PFSK-1 (cell line): ENCODE results near the gene APBB2.

Experiments
- FOXP2 ChIP-seq: optimal IDR thresholded peaks from 2 replicates; pipeline ENCODE3; 2011; ENCODE audit warnings: borderline replicate concordance, control low read depth, inconsistent platforms; ENCODE audit not compliant: insufficient read depth; ENCODE audit errors: extremely low read length, extremely low read depth
- POLR2AphosphoS5 ChIP-seq: IDR thresholded peaks from 2 replicates; pipeline ENCODE4 v1.6.1; 2012; ENCODE audit warnings: low read depth, mild to moderate bottlenecking, control low read depth, low read length, moderate library complexity
- REST ChIP-seq, 2 experiments: IDR thresholded peaks; 2 replicates each; pipeline versions ENCODE4 v1.6.1 to v1.8.0; 2011 to 2012; ENCODE audit warnings: low read depth in 2 of 2, low read length in 2 of 2, control low read depth in 1 of 2, inconsistent platforms in 1 of 2, mild to moderate bottlenecking in 1 of 2, moderate library complexity in 1 of 2; ENCODE audit not compliant: insufficient read depth in 1 of 2
- SIN3A ChIP-seq: IDR thresholded peaks from 2 replicates; pipeline ENCODE4 v1.6.1; 2012; ENCODE audit warnings: mild to moderate bottlenecking, low read length, moderate library complexity, borderline replicate concordance; ENCODE audit not compliant: insufficient read depth
- TAF1 ChIP-seq: IDR thresholded peaks from 2 replicates; pipeline ENCODE4 v1.6.1; 2012; ENCODE audit warnings: low read length, control low read depth, borderline replicate concordance; ENCODE audit not compliant: insufficient read depth

APBB2 gene

DNA sequence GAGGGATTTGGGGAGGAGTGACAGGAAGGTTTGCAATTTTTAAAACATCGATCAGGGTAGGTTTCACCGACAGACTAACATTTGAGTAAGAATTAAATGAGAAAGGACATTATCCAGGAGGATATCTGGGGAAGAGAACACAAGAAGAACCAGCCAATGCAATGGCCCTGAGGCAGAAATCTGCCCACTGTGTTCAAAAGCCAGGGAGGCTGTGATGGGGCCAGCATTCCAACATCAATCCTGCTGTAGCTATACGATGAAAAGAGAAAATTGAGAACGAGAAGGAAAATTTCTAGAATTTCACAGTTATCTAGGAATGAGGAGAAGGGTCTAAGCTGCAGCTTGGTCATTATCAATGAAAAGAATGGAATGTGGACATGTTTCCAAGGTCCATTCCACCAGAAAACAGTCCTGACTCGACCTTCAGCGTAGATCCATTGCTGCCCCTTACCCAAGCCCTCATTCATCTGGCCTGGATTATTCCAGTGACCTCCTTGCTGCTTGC lies 84.4 kb downstream of the APBB2 start:
- TF ChIP-seq TAF1 (no peak), FOXP2 (no peak), REST (IDR thresholded peaks at IDR 0.05; ENCODE audit: insufficient read depth in 1 of 2, low read depth in 2 of 2, low read length in 2 of 2) (no peak), SIN3A (no peak), POLR2AphosphoS5 (no peak)

GRCh38 chr4:41129128-41129754 lies 85.1 kb downstream of the APBB2 start:
- no peak for TF ChIP-seq FOXP2

DNA sequence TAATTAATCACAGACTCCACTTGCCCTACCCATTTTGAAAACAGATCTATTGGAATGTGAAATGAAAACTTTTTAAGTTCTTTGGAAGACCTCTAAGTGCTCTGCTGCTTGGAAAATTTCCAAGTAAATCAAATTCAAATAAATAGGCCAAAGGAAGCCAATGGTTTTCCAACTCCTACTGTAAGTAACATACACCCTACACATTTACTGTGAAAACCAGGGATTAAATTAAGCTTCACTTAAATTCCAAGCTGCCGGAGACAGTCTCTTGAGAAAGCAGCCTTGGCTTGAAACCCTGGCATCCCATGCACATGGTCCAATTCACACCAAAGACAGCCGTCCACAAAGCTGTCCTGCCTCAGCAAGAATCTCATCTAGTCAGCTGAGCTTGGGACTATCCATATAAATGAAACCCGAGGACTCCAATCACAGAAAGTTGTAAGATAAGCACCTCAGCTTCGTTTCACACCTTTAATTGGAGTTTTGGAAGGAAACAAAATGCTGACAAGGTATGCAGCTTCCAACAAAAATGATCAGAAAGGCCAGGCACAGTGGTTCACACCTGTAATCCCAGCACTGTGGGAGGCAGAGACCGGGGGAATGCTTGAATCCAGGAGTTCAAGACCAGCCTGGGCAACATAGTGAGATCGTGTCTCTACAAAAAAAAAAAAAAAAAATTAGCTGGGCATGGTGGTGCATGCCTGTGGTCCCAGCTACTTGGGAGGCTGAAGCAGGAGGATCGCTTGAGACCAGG lies 88.6 kb downstream of the APBB2 start:
- TF ChIP-seq SIN3A: no peak
- TF ChIP-seq TAF1: no peak
- TF ChIP-seq POLR2AphosphoS5: no peak
- TF ChIP-seq REST (IDR thresholded peaks at IDR 0.05; ENCODE audit: insufficient read depth in 1 of 2, low read depth in 2 of 2, low read length in 2 of 2): no peak
- TF ChIP-seq FOXP2: no peak

GRCh38 chr4:41124916-41125548 lies 89.3 kb downstream of the APBB2 start:
- no peak for TF ChIP-seq FOXP2
- TF ChIP-seq POLR2AphosphoS5: no peak
- no peak for TF ChIP-seq TAF1

- TF ChIP-seq SIN3A (no peak), REST (IDR thresholded peaks at IDR 0.05; ENCODE audit: insufficient read depth in 1 of 2, low read depth in 2 of 2, low read length in 2 of 2) (no peak), TAF1 (no peak), POLR2AphosphoS5 (no peak), FOXP2 (no peak)
These were observed 91.6 kb downstream of the APBB2 start for GRCh38 chr4:41122775-41123174.
